Vagina (tissue), 2 donors: Measurements from ENCODE around the gene CCL28.

Experiments
- POLR2A ChIP-seq, 2 donors: fragments of 450-650 bp; IDR thresholded peaks; one replicate each; pipeline ENCODE4 v1.6.1; 2017; ENCODE audit warnings: antibody characterized with exemption in 2 of 2, mild to moderate bottlenecking in 2 of 2, moderate library complexity in 2 of 2
- POLR2AphosphoS5 ChIP-seq, 2 donors: sonication (generic); formaldehyde crosslinking; IDR thresholded peaks; one replicate each; pipeline ENCODE4 v1.9.0; 2017; ENCODE audit warnings: antibody characterized with exemption in 2 of 2, mild to moderate bottlenecking in 2 of 2, low read depth in 1 of 2; ENCODE audit not compliant: insufficient read depth in 1 of 2
- TF ChIP-seq, protein P1 (sequence below), 3 experiments: fragments of 450-650 bp in 2 of 3; fragments of 200-600 bp in 1 of 3; sonication (generic) in 1 of 3; IDR thresholded peaks; one replicate each; pipeline ENCODE4 v1.5.1; 2017 to 2019; ENCODE audit warnings: antibody characterized with exemption in 3 of 3, mild to moderate bottlenecking in 2 of 3, moderate library complexity in 2 of 3

DNA sequence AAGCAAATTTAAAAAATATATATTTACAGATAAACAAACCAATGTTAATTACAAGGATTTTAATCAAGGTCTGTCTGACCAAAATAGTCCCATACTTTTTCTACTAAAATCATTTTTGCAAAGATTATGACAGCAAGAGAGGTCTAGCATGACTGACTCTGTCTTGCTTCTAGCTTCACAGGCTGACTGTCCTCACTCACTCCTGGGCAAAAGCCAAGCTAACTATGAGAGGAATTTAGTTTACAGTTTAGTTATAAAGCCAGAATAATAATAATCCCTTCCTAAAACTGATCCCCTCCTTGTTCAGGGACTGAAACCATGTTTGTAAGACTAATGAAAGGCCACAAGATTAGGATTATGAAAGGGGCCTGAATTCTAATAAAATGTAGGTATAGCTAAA, 53.5 kb downstream of the CCL28 start:
- TF ChIP-seq, protein P1, sequence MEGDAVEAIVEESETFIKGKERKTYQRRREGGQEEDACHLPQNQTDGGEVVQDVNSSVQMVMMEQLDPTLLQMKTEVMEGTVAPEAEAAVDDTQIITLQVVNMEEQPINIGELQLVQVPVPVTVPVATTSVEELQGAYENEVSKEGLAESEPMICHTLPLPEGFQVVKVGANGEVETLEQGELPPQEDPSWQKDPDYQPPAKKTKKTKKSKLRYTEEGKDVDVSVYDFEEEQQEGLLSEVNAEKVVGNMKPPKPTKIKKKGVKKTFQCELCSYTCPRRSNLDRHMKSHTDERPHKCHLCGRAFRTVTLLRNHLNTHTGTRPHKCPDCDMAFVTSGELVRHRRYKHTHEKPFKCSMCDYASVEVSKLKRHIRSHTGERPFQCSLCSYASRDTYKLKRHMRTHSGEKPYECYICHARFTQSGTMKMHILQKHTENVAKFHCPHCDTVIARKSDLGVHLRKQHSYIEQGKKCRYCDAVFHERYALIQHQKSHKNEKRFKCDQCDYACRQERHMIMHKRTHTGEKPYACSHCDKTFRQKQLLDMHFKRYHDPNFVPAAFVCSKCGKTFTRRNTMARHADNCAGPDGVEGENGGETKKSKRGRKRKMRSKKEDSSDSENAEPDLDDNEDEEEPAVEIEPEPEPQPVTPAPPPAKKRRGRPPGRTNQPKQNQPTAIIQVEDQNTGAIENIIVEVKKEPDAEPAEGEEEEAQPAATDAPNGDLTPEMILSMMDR (IDR thresholded peaks at IDR 0.05), result no peak
- TF ChIP-seq POLR2AphosphoS5 (IDR thresholded peaks at IDR 0.05; ENCODE audit: insufficient read depth in 1 of 2, low read depth in 1 of 2) (no peak), POLR2A (IDR thresholded peaks at IDR 0.05) (no peak)
